Neural progenitor cell (in vitro differentiated cells): Measurements from ENCODE around the gene PLCL1.

Experiments used
- EZH2 ChIP-seq: fragments of 200-600 bp; sonication (generic); IDR thresholded peaks from 2 replicates; pipeline ENCODE4 v1.6.1; 2017; ENCODE audit warnings: antibody characterized with exemption, mild to moderate bottlenecking, moderate library complexity
- EZH2phosphoT487 ChIP-seq: fragments of 200-600 bp; sonication (generic); IDR thresholded peaks from 2 replicates; pipeline ENCODE4 v1.6.1; 2017; ENCODE audit warnings: antibody characterized with exemption
- TF ChIP-seq, protein P1 (sequence below): fragments of 200-600 bp; sonication (generic); IDR thresholded peaks from 2 replicates; pipeline ENCODE4 v1.5.1; 2017; ENCODE audit warnings: antibody characterized with exemption, mild to moderate bottlenecking

GRCh38 chr2:198114064-198114463 lies 309.7 kb downstream of the PLCL1 start:
- TF ChIP-seq, protein P1, sequence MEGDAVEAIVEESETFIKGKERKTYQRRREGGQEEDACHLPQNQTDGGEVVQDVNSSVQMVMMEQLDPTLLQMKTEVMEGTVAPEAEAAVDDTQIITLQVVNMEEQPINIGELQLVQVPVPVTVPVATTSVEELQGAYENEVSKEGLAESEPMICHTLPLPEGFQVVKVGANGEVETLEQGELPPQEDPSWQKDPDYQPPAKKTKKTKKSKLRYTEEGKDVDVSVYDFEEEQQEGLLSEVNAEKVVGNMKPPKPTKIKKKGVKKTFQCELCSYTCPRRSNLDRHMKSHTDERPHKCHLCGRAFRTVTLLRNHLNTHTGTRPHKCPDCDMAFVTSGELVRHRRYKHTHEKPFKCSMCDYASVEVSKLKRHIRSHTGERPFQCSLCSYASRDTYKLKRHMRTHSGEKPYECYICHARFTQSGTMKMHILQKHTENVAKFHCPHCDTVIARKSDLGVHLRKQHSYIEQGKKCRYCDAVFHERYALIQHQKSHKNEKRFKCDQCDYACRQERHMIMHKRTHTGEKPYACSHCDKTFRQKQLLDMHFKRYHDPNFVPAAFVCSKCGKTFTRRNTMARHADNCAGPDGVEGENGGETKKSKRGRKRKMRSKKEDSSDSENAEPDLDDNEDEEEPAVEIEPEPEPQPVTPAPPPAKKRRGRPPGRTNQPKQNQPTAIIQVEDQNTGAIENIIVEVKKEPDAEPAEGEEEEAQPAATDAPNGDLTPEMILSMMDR, result no peak
- TF ChIP-seq EZH2phosphoT487 (no peak), EZH2 (no peak)
